ENCODE results near the gene SORCS2. TPM values are rescaled to one million over a fixed set of nuclear protein-coding genes. Genes with fewer than 3 reads are reported as not detected.

SORCS2 gene
- total and polyA plus RNA-seq, 2 of the 8 experiments (the other 6 are each of a cell fraction or from before 2014, with no cell fraction given) = 0.36 to 1.8 TPM

DNA sequence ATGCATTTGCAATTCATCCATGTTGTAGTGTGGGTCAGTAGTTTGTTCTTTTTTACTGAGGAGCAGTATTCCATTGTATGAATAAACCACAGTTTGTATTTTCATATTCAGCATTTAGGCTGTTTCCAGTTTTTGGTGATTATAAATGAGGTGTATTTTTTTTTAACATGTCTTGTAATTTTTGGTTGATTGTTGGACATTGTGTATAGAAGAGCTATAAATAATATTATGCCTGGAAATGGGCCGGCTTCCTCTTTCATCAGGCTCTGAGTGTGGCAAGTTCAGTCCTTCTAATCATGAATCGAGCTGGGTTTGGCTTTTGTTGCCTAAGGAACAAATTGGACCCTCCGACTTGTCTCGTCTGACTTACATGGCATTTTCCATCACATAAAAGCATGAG lies 126.7 kb downstream of the SORCS2 start (continued):
- TF ChIP-seq POLR2A (IDR thresholded peaks at IDR 0.05; ENCODE audit: control extremely low read depth in 1 of 2, low read depth in 2 of 2, low read length in 2 of 2) = no peak
- no peak for TF ChIP-seq ZNF274 (IDR thresholded peaks at IDR 0.05; ENCODE audit: borderline replicate concordance, extremely low read depth, low read length)
- no peak for TF ChIP-seq CBX5 (IDR thresholded peaks at IDR 0.05; ENCODE audit: low read depth, low read length)
- TF ChIP-seq TBP (IDR thresholded peaks at IDR 0.05; ENCODE audit: low read depth, low read length) = no peak
- TF ChIP-seq MAX (IDR thresholded peaks at IDR 0.05) = no peak
- TF ChIP-seq NRF1 (IDR thresholded peaks at IDR 0.05; ENCODE audit: low read depth, low read length) = no peak
